Activated CD4-positive, alpha-beta memory T cell treated with anti-CD3 and anti-CD28 coated beads, Interleukin-2, amount 10 ng/mL, durations not matched to agents 7 days and 5 days (primary cell): ENCODE data around the gene NUP85. TPM values are rescaled to one million over a fixed set of nuclear protein-coding genes. Genes with fewer than 3 reads are reported as not detected.
"Not testable (repeated sequence)": the region's sequence is repeated elsewhere in the genome, so short reads cannot be mapped to it uniquely, and the experiment has no call there.

ENCODE experiments used
- CTCF ChIA-PET: fragments of 350-600 bp; sonication (Branson Sonifier 250); formaldehyde crosslinking; loops from one replicate; lab custom pipeline; 2021; ENCODE audit warnings: antibody characterized with exemption, inconsistent platforms; lab: Charles Lee
- POLR2A ChIA-PET: fragments of 350-600 bp; sonication (Branson Sonifier 250); formaldehyde crosslinking; loops from one replicate; lab custom pipeline; 2021; ENCODE audit warnings: antibody characterized with exemption; lab: Charles Lee
- DNase-seq: peaks from one replicate; pipeline ENCODE4 v3.0.0-alpha.2; 2020
- H3K27ac Mint-ChIP-seq: one replicate; pipeline ENCODE4 v1.8.0; 2021; ENCODE audit warnings: mild to moderate bottlenecking, mixed read lengths
- H3K27me3 Mint-ChIP-seq: one replicate; pipeline ENCODE4 v1.8.0; 2021; ENCODE audit warnings: mixed read lengths
- H3K36me3 Mint-ChIP-seq: one replicate; pipeline ENCODE4 v1.8.0; 2021; ENCODE audit warnings: low read depth, mixed read lengths
- H3K4me1 Mint-ChIP-seq: one replicate; pipeline ENCODE4 v1.8.0; 2021; ENCODE audit warnings: mixed read lengths
- H3K4me3 Mint-ChIP-seq: one replicate; pipeline ENCODE4 v1.8.0; 2021; ENCODE audit warnings: mild to moderate bottlenecking, mixed read lengths
- H3K9me3 Mint-ChIP-seq: one replicate; pipeline ENCODE4 v1.8.0; 2021; ENCODE audit warnings: mixed read lengths
- total RNA-seq, 2 experiments: library from RNA; stranded (reverse); gene quantifications; one replicate each; pipeline ENCODE4 v1.2.3, GENCODE V29; 2021

Gene NUP85
- total RNA-seq, 2 experiments from 2014 or later: 109 to 116 TPM

DNA sequence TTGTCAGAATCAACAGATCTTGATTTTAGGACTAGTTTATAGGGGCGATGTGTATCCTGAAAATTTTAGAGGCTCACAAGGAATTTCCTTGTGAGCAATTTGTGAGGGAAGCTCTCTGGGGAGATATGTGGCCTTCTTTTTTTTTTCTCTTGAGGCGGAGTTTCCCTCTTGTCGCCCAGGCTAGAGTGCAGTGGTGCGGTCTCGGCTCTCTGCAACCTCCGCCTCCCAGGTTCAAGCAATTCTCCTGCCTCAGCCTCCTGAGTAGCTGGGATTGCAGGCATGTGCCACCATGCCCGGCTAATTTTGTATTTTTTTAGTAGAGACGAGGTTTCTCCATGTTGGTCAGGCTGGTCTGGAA is 1.6 kb downstream of the NUP85 start:
- Mint-ChIP-seq H3K4me1 (peaks cover 31% of the 10 kb centered on the region), H3K4me3 (peak overlapping the region; percentile 86), H3K36me3 (peaks cover 31% of the 10 kb centered on the region)
- POLR2A ChIA-PET: interaction anchor here (0.9 to 5.6 kb wide), 7 partner anchors 9 to 247 kb away, joined by 3 to 43 read pairs (median 8); partner anchors contain the start of genes GGA3, MIF4GD, MRPS7 and SUMO2
- H3K27ac Mint-ChIP-seq, H3K27me3 Mint-ChIP-seq, DNase-seq, H3K9me3 Mint-ChIP-seq: not testable (repeated sequence)
- CTCF ChIA-PET: interaction anchor here (0.6 to 3.0 kb wide), 5 partner anchors 27 to 246 kb away, joined by 3 to 21 read pairs (median 8); partner anchors contain the start of gene MIF4GD

DNA sequence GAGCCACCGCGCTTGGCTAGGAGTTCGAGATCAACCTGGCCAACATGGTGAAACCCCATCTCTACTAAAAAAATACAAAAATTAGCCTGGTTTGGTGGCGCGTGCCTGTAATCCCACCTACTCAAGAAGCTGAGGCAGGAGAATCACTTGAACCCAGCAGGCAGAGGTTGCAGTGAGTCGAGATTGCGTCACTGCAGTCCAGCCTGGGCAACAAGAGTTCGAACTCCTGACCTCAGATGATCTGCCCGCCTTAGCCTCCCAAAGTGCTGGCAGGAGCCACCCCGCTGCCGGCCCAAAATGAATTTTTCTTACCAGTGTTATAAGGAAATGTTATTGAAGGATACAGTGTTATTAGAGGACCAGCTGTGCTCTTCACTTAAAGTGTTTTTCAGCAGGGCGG is 2.3 kb downstream of the NUP85 start:
- Mint-ChIP-seq H3K27ac (no peak overlapping the region), H3K27me3 (no peaks in the 10 kb centered on the region), H3K4me3 (peak overlapping the region; percentile 50), H3K36me3 (peaks cover 31% of the 10 kb centered on the region), H3K4me1 (peaks cover 31% of the 10 kb centered on the region), H3K9me3 (no peaks in the 10 kb centered on the region)
- ChIA-PET POLR2A (interaction anchor here (1.4 to 5.6 kb wide), 3 partner anchors 53 to 64 kb away, joined by 3 to 43 read pairs (median 15); partner anchors contain the start of genes GGA3, JPT1, MIF4GD and MRPS7), CTCF (interaction anchor here (1.8 kb wide), 1 partner anchor 246 kb away, joined by 7 read pairs; no protein-coding TSS in a partner anchor)
- DNase-seq: no peak

DNA sequence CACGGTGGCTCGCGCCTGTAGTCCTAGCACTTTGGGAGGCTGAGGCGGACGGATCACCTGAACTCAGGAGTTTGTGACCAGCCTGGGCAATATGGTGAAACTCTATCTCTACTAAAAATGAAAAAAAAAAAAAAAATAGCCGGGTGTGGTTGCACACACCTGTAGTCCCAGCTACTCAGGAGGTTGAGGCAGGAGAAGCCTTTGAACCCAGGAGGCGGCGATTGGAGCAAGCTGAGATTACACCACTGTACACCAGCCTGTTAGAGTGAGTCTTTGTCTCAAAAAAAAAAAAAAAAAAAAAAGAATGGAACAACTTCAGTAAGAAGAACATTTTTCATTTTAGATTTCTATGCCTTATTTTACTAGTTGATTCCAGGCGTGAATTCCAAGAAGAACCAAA is 2.7 kb downstream of the NUP85 start:
- ChIA-PET CTCF (interaction anchor here (1.4 to 1.9 kb wide), 3 partner anchors 37 to 249 kb away, joined by 3 to 7 read pairs (median 4); no protein-coding TSS in a partner anchor), POLR2A (interaction anchor here (1.4 to 5.6 kb wide), 3 partner anchors 53 to 63 kb away, joined by 3 to 43 read pairs (median 4); partner anchors contain the start of genes GGA3, JPT1, MIF4GD and MRPS7)
- peaks cover 34% of the 10 kb centered on the region for H3K36me3 Mint-ChIP-seq
- H3K4me3 Mint-ChIP-seq: peak overlapping the region; percentile 50
- H3K27me3 Mint-ChIP-seq: no peaks in the 10 kb centered on the region
- H3K9me3 Mint-ChIP-seq: no peaks in the 10 kb centered on the region
- peaks cover 31% of the 10 kb centered on the region for H3K4me1 Mint-ChIP-seq
- DNase-seq: no peak
- H3K27ac Mint-ChIP-seq: no peak overlapping the region

GRCh38 chr17:75209061-75209460 is 3.6 kb downstream of the NUP85 start:
- CTCF ChIA-PET: interaction anchor here (0.9 to 1.9 kb wide), 5 partner anchors 29 to 250 kb away, joined by 3 to 8 read pairs (median 4); no protein-coding TSS in a partner anchor
- POLR2A ChIA-PET: interaction anchor here (1.7 to 5.6 kb wide), 2 partner anchors 52 to 62 kb away, joined by 4 to 43 read pairs; partner anchors contain the start of genes GGA3, MIF4GD and MRPS7
- H3K4me1 Mint-ChIP-seq: peaks cover 27% of the 10 kb centered on the region
- H3K36me3 Mint-ChIP-seq: peaks cover 40% of the 10 kb centered on the region
- no peaks in the 10 kb centered on the region for H3K27me3 Mint-ChIP-seq
- H3K4me3 Mint-ChIP-seq: no peak overlapping the region
- DNase-seq: no peak
- H3K9me3 Mint-ChIP-seq: no peaks in the 10 kb centered on the region
- no peak overlapping the region for H3K27ac Mint-ChIP-seq

DNA sequence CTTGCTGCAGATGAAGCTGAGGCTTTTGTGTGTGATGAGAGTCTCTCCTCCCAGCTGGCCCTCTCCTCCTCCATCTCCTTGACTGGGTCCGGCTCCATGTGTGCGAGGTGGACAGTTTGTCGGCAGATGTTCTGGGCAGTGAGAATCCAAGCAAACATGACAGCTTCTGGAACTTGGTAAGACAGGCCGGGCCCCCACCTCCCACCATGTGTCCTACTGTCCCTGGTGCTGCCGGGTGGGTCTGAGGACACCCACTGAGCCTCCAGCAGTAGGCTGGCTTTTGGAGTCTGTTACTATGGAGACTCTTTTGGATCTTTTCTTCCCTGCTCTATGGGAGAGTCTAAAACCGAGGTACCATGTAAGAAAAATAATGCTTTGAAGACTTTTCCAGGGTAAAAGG is 12.7 kb downstream of the NUP85 start:
- Mint-ChIP-seq H3K4me3 (no peak overlapping the region), H3K27ac (no peak overlapping the region), H3K27me3 (no peaks in the 10 kb centered on the region), H3K9me3 (no peaks in the 10 kb centered on the region), H3K36me3 (peaks cover 58% of the 10 kb centered on the region), H3K4me1 (no peaks in the 10 kb centered on the region)
- ChIA-PET CTCF (interaction anchor here (1.0 kb wide), 1 partner anchor 21 kb away, joined by 3 read pairs; no protein-coding TSS in a partner anchor), POLR2A (interaction anchor here (0.8 kb wide), 1 partner anchor 13 kb away, joined by 5 read pairs; the partner anchor contains the start of gene NUP85)
- DNase-seq: no peak

DNA sequence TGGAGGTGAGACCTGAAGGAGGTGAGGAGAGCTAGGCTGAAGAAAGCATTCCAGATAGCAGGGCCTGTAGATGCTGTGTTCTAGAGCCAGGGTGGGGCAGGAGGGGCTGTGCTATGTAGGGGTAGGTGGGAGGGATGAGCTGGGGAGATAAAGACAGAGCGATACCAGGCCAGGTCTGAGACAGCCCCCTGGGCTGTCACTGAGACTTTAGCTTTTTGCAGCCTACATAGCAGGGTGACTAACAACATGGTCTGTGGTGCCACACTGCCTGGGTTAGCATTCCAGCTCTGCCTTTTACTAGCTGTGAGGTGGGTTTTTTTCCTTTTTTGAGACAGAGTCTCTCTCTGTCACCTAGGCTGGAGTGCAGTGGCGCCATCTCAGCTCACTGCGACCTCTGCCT is 14.3 kb downstream of the NUP85 start:
- Mint-ChIP-seq H3K36me3 (peaks cover 55% of the 10 kb centered on the region), H3K9me3 (no peaks in the 10 kb centered on the region), H3K4me1 (no peaks in the 10 kb centered on the region), H3K27me3 (no peaks in the 10 kb centered on the region), H3K27ac (no peak overlapping the region), H3K4me3 (no peak overlapping the region)
- POLR2A ChIA-PET: interaction anchor here (1.3 to 2.9 kb wide), 2 partner anchors 14 to 38 kb away, joined by 3 to 7 read pairs; partner anchors contain the start of gene NUP85
- DNase-seq: no peak
- CTCF ChIA-PET: interaction anchor here (1.4 to 1.8 kb wide), 2 partner anchors 21 to 106 kb away, joined by 5 to 6 read pairs; no protein-coding TSS in a partner anchor

- no peak overlapping the region for H3K4me3 Mint-ChIP-seq
- no peak for DNase-seq
- H3K27ac Mint-ChIP-seq: no peak overlapping the region
- ChIA-PET POLR2A (interaction anchor here (1.2 kb wide), 1 partner anchor 36 kb away, joined by 4 read pairs; the partner anchor contains the start of genes GGA3 and MRPS7), CTCF (interaction anchor here (0.8 to 3.0 kb wide), 2 partner anchors 14 to 15 kb away, joined by 3 to 13 read pairs; no protein-coding TSS in a partner anchor)
- H3K36me3 Mint-ChIP-seq: peaks cover 41% of the 10 kb centered on the region
- no peaks in the 10 kb centered on the region for H3K9me3 Mint-ChIP-seq
- no peaks in the 10 kb centered on the region for H3K4me1 Mint-ChIP-seq
- no peaks in the 10 kb centered on the region for H3K27me3 Mint-ChIP-seq
Measured at GRCh38 chr17:75225016-75225415, 19.5 kb downstream of the NUP85 start.

- CTCF ChIA-PET: interaction anchor here (2.1 to 2.4 kb wide), 2 partner anchors 12 to 114 kb away, joined by 5 to 7 read pairs; no protein-coding TSS in a partner anchor
- POLR2A ChIA-PET: interaction anchor here (0.9 kb wide), 1 partner anchor 10 kb away, joined by 3 read pairs; no protein-coding TSS in a partner anchor
- H3K27me3 Mint-ChIP-seq: no peaks in the 10 kb centered on the region
Measured at GRCh38 chr17:75227729-75228128, 22.2 kb downstream of the NUP85 start.

DNA sequence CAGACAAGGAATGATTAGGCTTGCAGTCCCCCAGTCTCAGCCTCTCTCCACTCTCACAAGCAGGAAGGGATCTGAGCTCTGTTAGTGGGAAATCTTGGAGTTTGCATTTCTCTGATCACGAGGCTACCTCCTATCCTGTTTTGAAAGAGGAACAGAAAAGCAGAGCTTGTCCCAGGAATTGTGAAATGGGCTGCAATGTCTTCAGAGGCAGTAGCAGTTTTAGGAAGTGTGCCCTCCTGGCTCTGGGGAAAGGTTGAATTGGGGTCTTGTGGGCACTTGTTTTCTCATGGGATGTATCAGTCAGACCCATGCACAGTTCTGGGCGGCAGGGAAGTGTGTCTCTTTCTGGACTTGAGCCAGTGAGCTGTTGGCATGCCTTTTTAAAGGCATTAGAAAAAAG is 22.8 kb downstream of the NUP85 start:
- Mint-ChIP-seq H3K27ac (no peak overlapping the region), H3K9me3 (no peaks in the 10 kb centered on the region), H3K4me3 (no peak overlapping the region), H3K36me3 (peaks cover 56% of the 10 kb centered on the region), H3K4me1 (no peaks in the 10 kb centered on the region), H3K27me3 (no peaks in the 10 kb centered on the region)
- POLR2A ChIA-PET: interaction anchor here (0.9 to 2.2 kb wide), 3 partner anchors 9 to 13 kb away, joined by 3 to 9 read pairs (median 4); no protein-coding TSS in a partner anchor
- CTCF ChIA-PET: interaction anchor here (2.1 to 2.4 kb wide), 2 partner anchors 11 to 114 kb away, joined by 5 to 7 read pairs; no protein-coding TSS in a partner anchor
- no peak for DNase-seq

More at GRCh38 chr17:75227729-75228128, 22.2 kb downstream of the NUP85 start:
- Mint-ChIP-seq H3K27ac (no peak overlapping the region), H3K4me1 (no peaks in the 10 kb centered on the region), H3K9me3 (no peaks in the 10 kb centered on the region), H3K4me3 (no peak overlapping the region), H3K36me3 (peaks cover 54% of the 10 kb centered on the region)
- no peak for DNase-seq

- no peak for DNase-seq
- Mint-ChIP-seq H3K27me3 (no peaks in the 10 kb centered on the region), H3K27ac (no peak overlapping the region), H3K9me3 (no peaks in the 10 kb centered on the region), H3K36me3 (peaks cover 55% of the 10 kb centered on the region), H3K4me1 (no peaks in the 10 kb centered on the region), H3K4me3 (no peak overlapping the region)
- ChIA-PET CTCF (interaction anchor here (0.7 to 2.4 kb wide), 3 partner anchors 11 to 115 kb away, joined by 3 to 7 read pairs (median 5); no protein-coding TSS in a partner anchor), POLR2A (interaction anchor here (0.9 to 2.2 kb wide), 4 partner anchors 11 to 48 kb away, joined by 3 to 9 read pairs (median 4); no protein-coding TSS in a partner anchor)
Measured at GRCh38 chr17:75228847-75229246, 23.4 kb downstream of the NUP85 start.

DNA sequence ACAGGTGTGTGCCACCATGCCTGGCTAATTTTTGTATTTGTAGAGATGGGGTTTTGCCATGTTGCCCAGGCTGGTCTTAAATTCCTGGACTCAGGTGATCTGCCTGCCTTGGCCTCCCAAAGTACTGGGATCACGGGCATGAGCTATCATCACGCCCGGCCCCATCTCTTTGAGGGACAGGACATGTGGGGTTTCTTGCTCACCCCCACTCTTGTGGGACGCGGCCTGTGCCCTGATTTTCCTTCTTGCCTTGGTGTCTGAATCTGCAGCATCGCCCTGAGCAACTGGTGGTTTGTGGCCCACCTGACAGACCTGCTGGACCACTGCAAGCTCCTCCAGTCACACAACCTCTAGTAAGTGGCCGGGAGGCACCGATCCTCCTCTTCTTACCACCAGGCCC is 25.6 kb downstream of the NUP85 start:
- no peak for DNase-seq
- ChIA-PET CTCF (interaction anchor here (0.6 to 1.2 kb wide), 2 partner anchors 8 to 16 kb away, joined by 3 read pairs; no protein-coding TSS in a partner anchor), POLR2A (interaction anchor here (1.1 to 1.7 kb wide), 2 partner anchors 8 to 9 kb away, joined by 3 to 6 read pairs; no protein-coding TSS in a partner anchor)
- H3K27ac Mint-ChIP-seq: no peak overlapping the region
- no peaks in the 10 kb centered on the region for H3K4me1 Mint-ChIP-seq
- H3K4me3 Mint-ChIP-seq: no peak overlapping the region
- no peaks in the 10 kb centered on the region for H3K9me3 Mint-ChIP-seq
- H3K27me3 Mint-ChIP-seq: no peaks in the 10 kb centered on the region
- peaks cover 60% of the 10 kb centered on the region for H3K36me3 Mint-ChIP-seq

GRCh38 chr17:75231741-75232464 is 26.4 kb downstream of the NUP85 start:
- H3K9me3 Mint-ChIP-seq: no peaks in the 10 kb centered on the region
- no peaks in the 10 kb centered on the region for H3K4me1 Mint-ChIP-seq
- no peak overlapping the region for H3K4me3 Mint-ChIP-seq
- no peak overlapping the region for H3K27ac Mint-ChIP-seq
- CTCF ChIA-PET: no interaction called here
- no peaks in the 10 kb centered on the region for H3K27me3 Mint-ChIP-seq
- POLR2A ChIA-PET: interaction anchor here (0.6 to 1.7 kb wide), 2 partner anchors 10 to 18 kb away, joined by 3 to 6 read pairs; no protein-coding TSS in a partner anchor
- H3K36me3 Mint-ChIP-seq: peaks cover 66% of the 10 kb centered on the region
- DNase-seq: no peak
